ENCODE data around the gene MAGI2.

The MAGI2 gene

DNA sequence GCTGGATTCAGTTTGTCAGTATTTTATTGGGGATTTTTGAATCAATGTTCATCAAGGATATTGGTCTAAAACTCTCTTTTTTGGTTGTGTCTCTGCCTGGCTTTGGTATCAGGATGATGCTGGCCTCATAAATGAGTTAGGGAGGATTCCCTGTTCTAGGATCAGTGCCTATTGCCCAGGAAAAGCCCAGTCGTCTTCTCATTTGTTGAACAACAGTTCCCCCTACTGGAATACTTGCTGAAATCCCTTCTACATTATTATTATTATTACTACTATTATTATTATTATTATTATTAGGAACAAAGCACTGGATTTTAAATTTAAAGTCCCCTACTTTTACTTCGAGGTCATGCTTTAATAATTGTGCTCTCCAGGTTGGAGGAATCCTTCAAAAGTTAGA lies 528.9 kb downstream of the MAGI2 start:
- no peak for DNase-seq (ENCODE audit: low read depth)

DNA sequence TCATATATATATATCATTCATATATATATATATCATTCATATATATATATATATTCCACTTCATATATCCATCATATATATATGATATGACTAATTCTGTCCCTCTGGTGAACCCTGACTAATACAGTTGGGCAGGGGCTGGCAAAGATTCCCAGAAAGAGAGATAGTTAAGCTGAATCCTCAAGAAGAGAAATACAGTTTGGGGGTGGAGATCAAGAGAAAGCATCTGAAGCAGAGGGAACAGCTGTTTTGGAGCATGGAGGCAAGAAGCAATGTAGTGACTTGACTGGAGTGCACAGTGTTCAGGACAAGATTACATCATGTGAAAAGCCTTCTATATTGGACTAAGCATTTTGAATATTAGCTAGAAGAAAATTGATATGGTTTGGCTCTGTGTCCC lies 540.7 kb downstream of the MAGI2 start:
- no peak for DNase-seq (ENCODE audit: low read depth)

DNA sequence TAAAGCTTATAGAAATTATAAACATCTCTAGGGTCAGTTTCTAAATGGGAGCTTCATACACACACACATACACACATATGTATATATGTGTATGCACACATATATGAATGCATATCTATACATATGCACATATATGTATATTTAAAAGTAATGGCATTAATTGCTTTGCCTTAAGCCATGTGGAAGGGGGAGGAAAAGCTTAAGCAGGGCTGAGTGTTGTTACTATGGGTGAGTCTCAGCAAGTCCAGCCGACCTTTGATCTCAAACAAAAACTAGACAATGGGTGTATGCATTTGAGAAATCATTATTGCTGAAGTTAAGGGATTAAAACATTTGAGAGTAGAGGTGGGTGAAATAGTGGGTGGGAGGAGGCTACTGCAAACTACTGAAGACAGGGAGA lies 546.7 kb downstream of the MAGI2 start:
- DNase-seq (ENCODE audit: low read depth) = no peak

DNA sequence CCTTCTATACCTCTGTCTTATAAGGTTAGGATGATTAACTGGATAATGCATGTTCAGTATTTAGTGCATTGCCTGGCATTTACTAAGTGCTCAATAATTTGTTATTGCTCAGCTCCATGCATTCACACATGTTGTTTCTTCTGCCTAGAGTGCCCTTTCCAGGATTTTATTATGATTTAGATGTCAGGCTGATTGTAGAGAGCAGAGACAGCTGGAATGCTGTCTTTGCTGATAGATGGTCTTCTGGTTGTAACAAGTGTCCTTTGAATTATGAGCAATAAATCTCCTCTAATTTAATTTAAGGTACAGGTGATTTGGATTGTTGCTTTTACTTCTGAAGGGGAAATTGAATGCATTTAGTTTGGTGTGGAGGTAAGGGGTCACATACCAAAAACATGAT lies 548.0 kb downstream of the MAGI2 start:
- no peak for DNase-seq (ENCODE audit: low read depth)

DNA sequence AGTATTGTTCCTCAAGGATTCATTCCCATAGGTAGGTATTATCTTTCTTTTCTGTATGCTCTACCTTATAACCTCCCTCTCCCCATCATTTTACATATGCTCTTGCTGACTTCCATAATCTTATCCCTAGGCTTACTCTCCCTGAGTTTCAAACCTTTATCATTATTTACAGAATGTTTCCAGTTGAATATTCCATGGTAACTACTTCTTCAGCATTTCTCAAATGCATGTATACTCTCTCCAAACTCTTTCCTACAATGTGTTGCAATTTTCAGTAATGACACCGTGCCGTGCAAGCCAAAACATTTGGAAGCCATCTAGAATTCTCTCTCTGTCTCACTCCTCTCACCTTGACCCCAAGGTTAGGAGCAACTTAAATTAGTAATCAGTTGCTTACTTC lies 548.5 kb downstream of the MAGI2 start:
- DNase-seq (ENCODE audit: low read depth) = no peak

DNA sequence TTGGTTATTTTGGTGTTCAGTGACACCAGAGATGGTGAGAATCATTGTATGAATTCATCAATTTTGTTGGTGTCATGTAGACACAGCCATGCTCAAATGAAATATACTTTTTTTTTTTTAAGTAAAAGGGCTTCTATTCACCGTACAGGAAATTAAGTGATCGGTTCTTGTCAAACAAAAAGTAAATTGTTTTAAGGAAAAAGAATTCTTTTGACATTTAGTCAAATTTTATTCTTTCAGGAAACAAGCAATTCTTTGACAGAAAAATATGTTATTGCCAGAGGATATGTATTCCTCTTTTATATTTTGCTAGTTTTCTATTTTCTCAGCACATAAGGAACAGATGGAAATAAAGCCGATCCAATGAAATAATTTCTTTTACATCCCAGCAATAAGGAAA lies 551.9 kb downstream of the MAGI2 start:
- no peak for DNase-seq (ENCODE audit: low read depth)

DNA sequence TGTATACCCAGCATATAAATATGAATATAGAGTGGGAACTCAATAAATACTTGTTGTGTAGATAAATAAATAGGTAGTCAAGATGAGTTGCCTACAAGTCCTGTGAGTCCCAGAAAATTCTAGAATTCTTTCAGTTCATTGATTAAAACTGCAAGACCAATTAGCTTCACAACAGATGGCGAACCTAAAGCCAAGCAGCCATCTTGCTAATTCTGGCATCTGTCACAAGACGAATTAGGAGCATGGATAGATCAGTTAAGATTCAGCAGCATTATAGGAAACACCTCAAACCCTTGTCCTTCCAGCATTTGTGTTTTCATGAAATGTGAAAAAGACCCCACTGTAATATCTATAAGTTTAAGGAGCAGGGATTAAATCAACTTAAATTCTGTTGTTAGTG lies 552.7 kb downstream of the MAGI2 start:
- DNase-seq (ENCODE audit: low read depth) = no peak

DNA sequence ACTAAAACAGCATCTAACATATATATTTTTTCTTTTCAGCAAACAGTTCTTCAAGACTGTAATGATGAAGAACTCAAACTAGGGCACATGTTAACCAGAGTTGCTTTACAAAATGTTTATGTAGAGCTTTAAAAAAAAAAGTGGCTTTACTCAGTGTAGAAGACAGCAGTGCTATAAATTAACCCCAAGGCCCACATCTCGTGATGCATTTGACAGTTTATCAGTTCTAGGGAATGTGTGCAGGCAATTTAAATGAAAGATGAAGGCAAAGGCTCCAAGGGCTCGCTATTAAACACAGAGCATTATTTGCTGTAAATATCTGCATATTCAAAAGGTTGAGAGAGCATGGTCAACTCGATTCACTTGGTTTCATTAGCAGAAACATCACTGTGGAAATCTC lies 558.1 kb downstream of the MAGI2 start:
- DNase-seq (ENCODE audit: low read depth) = no peak

DNA sequence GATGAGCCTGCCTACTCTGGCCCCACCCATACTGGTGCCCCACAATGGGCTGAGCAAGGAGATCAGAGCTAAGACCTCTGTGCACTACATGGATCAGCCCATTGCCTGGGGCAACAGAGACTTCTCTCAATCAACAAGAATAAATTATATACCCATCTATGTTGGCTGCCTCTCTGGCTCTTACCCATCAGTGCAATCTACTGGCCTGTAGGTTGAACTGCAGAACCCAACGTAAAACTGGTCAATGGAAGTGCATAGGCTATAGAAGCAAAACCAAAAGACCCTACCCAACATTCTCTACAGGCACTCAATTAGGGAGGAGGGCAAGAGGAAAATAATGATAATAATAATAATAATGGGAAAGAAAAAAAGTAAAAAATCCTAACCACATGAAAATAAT lies 574.3 kb downstream of the MAGI2 start:
- DNase-seq (ENCODE audit: low read depth) = no peak

DNA sequence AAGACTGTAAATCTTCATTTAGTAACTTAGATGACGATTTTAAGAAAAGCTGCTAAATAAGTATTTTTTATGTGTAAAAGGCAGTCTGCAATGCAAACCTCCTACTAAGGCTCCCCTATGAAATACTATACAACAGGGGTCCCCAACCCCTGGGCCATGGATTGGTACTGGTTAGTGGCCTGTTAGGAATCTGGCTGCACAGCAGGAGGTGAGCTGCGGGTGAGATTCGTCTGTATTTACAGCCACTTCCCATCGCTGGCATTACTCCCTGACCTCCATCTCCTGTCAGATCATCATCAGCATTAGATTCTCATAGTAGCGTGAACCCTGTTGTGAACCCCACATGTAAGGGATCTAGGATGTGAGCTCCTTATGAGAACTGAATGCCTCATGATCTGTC lies 580.4 kb downstream of the MAGI2 start:
- DNase-seq (ENCODE audit: low read depth) = no peak

DNA sequence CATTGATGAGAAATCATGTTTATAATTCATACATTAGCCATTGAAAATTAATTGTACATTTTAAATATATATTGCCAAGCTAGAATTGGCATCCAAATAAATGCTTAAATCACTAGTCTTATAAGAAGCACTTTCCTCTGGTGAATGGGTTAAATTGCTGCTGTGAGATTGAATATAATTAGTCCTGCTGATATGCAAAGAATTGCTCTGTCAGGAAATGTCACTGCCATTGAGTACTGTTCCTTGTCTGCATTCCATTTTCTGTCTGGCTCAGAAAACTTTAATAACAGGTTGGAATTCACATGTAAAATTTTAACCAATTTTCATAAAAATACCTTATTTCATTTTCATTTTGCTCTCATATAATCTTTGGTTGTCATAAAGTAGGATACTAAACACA lies 589.1 kb downstream of the MAGI2 start:
- no peak for DNase-seq (ENCODE audit: low read depth)

DNA sequence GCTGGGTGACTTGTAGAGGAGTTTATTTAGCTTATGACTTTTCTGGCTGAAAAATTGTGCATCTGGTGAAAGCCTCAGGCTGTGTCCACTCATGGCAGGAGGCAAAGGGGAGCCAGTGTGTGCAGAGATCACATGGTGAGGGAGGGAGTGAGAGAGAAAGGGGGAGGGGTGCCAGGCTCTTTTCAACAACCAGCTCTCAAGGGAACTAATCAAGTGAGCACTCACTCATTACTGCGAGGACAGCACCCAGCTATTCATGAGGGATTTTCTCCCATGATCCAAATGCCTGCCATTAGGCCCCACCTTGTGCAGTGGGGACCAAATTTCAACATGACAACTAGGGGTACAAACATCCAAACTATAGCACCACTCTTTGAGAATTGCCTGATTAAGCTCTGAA lies 590.2 kb downstream of the MAGI2 start:
- no peak for DNase-seq (ENCODE audit: low read depth)

DNA sequence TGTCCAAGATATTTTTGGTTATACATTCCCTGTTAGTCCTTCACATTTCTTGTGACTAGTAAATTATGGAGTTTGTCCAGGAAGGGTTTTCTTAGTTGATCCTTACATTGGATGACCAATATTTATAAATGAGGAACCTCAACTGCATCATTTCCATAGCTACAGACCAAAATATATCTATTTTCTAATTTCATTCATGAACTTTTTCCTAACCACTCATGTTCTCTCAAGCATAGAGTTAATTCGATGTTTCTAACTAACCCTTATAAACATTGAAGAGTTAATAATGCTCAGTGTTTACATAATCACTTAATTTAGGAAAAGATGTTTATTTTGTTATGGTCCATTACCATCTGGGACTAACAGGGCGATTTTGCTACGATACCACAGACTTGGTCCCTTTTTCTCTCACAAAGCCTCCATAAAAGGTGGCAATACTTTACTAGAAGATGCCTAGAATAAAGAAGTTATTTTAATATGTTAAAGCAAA lies 591.0 kb downstream of the MAGI2 start:
- DNase-seq (ENCODE audit: low read depth) = no peak

DNA sequence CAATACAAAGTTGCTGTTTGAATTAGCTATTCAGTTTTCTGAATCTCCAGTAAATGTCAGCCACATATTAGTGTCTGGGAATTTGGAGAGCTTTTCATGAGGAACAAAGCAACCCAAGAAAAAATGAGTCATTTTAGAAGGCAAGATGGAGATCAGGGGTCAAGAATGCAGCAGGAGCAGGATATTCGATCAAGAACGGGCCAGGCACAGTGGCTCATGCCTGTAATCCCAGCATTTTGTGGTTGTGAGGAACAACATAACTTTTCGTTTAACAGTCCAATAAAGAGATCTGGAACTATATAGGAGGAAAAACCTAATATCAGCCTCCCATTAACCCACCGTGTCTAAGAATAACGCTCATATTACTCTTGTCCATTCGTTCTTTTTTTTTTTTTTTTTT lies 600.5 kb downstream of the MAGI2 start:
- DNase-seq (ENCODE audit: low read depth) = no peak

DNA sequence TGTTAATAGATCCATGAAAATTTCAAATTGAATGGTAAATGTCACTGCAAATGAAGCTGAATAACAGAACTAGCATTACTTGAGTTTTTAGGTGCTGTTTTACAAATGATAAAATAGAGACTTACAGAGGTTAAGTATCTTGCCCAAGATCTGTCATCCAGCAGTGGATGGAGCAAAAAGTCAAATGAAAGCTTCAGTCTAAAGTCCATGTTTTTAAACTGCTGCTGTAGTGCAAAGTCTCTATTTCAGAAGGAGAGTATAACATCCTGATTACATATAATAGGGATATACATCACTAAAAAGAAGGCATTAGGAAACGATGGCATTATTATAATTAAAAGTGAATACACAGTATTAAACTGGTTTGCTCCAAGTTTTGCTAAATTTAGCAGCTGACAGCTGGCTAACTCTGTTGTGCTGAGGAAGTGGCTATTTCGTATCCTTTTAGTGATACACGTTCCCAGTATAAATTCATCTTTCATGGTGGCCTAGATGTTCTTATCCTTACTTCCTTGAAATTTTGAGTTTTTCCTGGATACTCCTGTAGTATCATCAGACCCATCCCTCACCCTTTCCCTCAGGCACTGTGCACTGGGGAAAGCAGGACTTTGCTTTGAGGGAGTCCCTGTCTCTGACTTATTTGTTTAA lies 603.2 kb downstream of the MAGI2 start:
- DNase-seq (ENCODE audit: low read depth) = no peak

DNA sequence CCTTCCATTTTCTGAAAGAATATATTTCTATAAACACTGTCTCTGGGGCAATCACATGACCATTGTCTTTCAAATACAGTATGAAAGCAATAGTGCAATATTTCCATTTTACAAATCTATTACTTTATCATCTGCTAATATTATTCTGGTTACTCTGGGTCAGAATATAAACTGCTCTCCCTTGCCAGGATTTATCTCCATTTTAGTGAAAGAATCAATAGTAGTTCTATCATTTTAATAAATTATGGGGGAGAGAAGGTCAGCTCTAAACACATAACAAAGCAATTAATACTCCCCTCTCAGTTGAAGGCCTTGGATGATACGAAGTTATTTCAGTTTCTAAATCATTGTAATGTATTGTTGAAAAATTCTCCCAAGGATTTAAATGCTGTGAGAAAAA lies 608.3 kb downstream of the MAGI2 start:
- DNase-seq (ENCODE audit: low read depth) = no peak

DNA sequence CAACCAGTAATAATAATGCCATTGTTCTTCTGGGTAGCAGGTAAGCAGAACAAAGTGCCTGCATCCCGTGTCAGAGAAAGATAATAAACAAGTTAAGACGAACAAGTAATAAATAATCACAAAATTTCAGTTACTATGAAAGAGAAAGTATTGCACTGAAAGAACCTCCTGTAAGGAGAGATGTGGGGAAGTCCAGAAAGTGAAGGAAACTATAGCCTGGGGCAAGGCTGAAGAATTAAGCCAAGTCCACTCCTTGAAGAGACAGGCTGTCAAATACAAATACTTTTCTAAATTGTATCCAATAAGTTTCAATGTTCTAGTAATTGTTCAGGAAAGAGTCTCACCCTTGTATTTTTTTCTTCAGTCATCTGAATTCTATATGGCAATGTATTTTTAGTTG lies 611.4 kb downstream of the MAGI2 start:
- DNase-seq (ENCODE audit: low read depth) = no peak

DNA sequence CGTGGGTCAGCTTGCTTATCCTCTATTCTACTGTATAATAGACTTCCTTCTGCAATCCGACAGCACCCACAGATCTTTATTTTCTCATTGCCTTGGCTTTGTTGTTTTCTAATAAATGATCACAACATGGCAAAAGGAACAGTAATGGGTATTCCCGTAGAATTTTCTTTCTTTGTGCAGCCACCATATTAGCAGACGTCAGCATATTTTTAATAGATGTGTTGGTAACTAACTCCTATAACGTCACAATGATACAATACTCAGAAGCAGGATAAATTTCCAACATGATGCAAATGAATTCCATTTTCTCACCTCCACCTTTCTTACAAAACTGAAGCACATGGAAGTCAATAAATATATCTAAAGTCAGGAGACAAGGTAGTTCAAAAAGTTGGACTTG lies 617.6 kb downstream of the MAGI2 start:
- no peak for DNase-seq (ENCODE audit: low read depth)

DNA sequence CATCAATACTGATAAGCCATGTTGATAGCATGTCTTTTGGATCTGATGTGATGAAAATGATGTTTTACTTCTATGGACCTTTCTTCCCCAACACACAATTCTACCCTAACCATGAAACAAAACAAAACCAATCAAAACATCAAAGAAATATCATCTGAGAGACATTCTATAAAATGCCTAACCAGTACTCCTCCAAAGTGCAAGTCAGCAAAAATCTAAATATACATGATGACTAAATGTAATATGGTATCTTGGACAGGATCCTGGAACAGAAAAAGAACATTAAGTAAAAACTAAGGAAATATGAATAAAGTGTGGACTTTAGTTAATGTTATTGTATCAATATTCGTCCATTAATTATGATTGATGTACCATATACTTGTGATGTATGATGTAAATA lies 625.1 kb downstream of the MAGI2 start:
- no peak for DNase-seq (ENCODE audit: low read depth)

DNA sequence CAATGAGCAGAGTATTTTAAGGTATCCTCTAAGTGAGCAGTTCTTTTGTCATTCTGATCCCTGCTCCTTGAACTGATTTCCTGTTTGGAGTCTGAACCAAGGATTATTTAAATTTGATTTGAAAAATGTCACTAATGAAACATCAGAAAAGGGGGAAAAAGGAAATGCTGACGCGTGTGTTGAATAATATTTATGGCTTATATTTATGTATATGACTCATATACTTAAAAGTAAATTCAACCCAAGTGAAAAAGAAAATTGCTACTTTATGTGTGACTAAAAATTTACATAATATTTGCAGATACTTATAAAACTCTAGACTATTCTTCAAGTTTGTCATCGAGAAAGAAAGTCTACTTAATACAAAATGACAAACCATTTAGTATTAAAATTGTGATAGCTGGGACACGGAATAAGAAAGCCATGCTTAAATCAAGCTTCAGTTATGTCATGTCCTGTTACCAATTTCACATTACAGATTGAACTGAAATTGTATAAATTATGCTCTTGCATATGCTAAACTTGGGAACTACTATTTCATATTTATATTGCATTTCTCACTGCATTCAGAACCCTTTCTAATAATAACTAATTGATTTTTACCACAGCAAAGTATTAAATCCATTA lies 649.9 kb downstream of the MAGI2 start:
- no peak for DNase-seq (ENCODE audit: low read depth)

DNA sequence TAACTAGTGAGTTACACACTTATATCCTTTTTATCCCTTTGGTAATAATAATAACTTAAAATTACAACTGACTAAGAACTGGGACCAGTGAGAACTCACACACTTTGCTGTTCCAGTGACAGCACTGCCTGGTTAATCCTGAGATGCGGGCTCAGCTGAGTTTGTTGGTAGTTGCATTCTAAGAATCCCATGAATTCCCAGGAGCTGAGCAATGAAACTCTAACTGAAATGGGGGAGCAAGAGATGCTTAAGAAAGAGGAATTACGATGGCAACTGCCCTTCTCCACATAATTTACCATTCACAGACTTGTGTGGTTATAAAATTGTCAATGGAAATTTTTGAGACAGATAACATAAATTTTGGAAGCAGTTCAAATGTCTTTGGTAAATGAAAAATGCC lies 659.4 kb downstream of the MAGI2 start:
- DNase-seq (ENCODE audit: low read depth) = no peak

DNA sequence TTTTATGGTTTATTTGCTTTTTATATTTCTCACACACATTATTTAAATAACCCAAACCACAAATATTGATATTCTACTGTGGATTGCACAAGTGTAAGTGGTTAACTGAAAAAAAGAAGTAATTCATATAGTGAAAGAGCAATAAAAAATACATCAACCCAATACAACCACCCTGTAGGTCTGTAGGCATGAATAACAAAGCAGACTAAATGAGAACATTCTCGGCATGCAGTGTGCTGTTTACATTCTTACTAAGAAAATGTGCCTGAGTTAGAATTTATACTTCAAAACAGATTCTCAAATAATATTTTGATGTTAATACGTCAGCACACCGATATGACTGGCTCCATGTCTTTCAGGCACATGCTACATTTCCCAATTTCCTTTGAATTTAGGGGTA lies 660.8 kb downstream of the MAGI2 start:
- no peak for DNase-seq (ENCODE audit: low read depth)

DNA sequence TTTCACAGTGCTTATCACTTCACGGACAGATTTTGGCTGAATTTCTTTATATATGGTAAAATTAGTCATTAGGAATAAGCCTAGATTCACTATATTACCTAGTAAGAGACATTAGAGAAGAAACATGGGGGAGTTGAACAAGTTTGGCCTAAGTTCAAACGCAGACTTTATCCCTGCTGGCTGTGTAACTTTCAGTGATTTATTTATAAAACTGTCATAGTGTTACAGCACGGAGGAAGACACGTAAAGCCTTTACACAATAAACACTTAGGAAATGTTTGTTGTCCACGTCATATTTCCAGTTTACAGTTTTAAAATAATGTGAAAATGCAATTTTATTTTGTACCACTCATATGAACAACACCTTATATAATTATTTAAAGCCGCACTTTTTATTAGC lies 661.5 kb downstream of the MAGI2 start:
- no peak for DNase-seq (ENCODE audit: low read depth)

DNA sequence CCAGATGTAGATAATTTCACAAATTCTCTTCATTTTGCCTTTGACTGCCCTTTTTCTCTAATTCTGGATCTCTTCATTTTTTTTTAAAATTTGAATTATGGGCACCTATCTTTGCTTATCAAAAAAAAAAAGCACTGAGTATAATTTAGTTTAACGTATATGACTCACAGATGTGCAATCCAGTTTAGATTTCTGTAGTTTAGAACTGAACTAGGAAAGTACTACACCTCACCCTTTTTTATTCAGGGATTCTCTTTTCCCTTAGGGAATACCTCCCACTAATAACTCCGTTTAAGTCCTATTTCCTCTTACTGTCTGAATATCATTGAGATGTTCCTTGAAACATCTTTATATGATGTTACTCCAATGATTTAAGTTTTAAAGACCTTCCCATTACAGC lies 665.0 kb downstream of the MAGI2 start:
- DNase-seq (ENCODE audit: low read depth) = no peak
